ENCODE data around the gene NFATC2.

NFATC2 gene

GRCh38 chr20:51372176-51372803 is 170.2 kb downstream of the NFATC2 start:
- TF ChIP-seq TAF1 (IDR thresholded peaks at IDR 0.05; ENCODE audit: borderline replicate concordance, insufficient read depth, low read length) = no peak
- TF ChIP-seq POLR2AphosphoS5 (IDR thresholded peaks at IDR 0.05; ENCODE audit: low read depth, low read length) = no peak
- no peak for TF ChIP-seq SIN3A (IDR thresholded peaks at IDR 0.05; ENCODE audit: borderline replicate concordance, insufficient read depth, low read length)
- TF ChIP-seq, protein P1, sequence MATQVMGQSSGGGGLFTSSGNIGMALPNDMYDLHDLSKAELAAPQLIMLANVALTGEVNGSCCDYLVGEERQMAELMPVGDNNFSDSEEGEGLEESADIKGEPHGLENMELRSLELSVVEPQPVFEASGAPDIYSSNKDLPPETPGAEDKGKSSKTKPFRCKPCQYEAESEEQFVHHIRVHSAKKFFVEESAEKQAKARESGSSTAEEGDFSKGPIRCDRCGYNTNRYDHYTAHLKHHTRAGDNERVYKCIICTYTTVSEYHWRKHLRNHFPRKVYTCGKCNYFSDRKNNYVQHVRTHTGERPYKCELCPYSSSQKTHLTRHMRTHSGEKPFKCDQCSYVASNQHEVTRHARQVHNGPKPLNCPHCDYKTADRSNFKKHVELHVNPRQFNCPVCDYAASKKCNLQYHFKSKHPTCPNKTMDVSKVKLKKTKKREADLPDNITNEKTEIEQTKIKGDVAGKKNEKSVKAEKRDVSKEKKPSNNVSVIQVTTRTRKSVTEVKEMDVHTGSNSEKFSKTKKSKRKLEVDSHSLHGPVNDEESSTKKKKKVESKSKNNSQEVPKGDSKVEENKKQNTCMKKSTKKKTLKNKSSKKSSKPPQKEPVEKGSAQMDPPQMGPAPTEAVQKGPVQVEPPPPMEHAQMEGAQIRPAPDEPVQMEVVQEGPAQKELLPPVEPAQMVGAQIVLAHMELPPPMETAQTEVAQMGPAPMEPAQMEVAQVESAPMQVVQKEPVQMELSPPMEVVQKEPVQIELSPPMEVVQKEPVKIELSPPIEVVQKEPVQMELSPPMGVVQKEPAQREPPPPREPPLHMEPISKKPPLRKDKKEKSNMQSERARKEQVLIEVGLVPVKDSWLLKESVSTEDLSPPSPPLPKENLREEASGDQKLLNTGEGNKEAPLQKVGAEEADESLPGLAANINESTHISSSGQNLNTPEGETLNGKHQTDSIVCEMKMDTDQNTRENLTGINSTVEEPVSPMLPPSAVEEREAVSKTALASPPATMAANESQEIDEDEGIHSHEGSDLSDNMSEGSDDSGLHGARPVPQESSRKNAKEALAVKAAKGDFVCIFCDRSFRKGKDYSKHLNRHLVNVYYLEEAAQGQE (IDR thresholded peaks at IDR 0.05; ENCODE audit: insufficient read depth in 1 of 2, low read depth in 2 of 2, low read length in 2 of 2) = no peak
- no peak for TF ChIP-seq FOXP2 (optimal IDR thresholded peaks at IDR 0.05; ENCODE audit: borderline replicate concordance, extremely low read depth, extremely low read length, insufficient read depth)

GRCh38 chr20:51371720-51372119 is 170.8 kb downstream of the NFATC2 start:
- no peak for TF ChIP-seq FOXP2 (optimal IDR thresholded peaks at IDR 0.05; ENCODE audit: borderline replicate concordance, extremely low read depth, extremely low read length, insufficient read depth)
- TF ChIP-seq, protein P1 (IDR thresholded peaks at IDR 0.05; ENCODE audit: insufficient read depth in 1 of 2, low read depth in 2 of 2, low read length in 2 of 2) = no peak
- no peak for TF ChIP-seq SIN3A (IDR thresholded peaks at IDR 0.05; ENCODE audit: borderline replicate concordance, insufficient read depth, low read length)

DNA sequence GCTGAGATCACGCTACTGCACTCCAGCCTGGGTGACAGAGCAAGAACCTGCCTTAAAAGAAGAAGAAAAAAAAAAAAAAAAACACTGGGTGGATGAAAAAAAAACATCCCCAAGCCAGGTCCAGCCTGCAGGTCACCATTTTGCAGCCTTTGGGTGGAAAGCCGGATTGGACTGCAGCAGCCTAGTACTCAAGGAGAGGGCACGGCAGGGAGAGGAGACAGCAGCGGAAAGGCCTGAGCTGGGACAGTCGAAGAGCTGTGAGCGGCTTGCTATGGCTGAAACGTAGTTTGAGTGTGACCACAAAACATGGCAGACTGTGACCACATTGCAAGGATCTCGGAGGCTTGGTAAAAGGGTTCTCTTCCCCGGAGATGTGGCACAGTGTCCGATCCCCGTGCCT is 173.0 kb downstream of the NFATC2 start:
- TF ChIP-seq POLR2AphosphoS5 (IDR thresholded peaks at IDR 0.05; ENCODE audit: low read depth, low read length) (no peak), TAF1 (IDR thresholded peaks at IDR 0.05; ENCODE audit: borderline replicate concordance, insufficient read depth, low read length) (no peak), SIN3A (IDR thresholded peaks at IDR 0.05; ENCODE audit: borderline replicate concordance, insufficient read depth, low read length) (no peak), FOXP2 (optimal IDR thresholded peaks at IDR 0.05; ENCODE audit: borderline replicate concordance, extremely low read depth, extremely low read length, insufficient read depth) (no peak)
- TF ChIP-seq, protein P1 (IDR thresholded peaks at IDR 0.05; ENCODE audit: insufficient read depth in 1 of 2, low read depth in 2 of 2, low read length in 2 of 2) = no peak

DNA sequence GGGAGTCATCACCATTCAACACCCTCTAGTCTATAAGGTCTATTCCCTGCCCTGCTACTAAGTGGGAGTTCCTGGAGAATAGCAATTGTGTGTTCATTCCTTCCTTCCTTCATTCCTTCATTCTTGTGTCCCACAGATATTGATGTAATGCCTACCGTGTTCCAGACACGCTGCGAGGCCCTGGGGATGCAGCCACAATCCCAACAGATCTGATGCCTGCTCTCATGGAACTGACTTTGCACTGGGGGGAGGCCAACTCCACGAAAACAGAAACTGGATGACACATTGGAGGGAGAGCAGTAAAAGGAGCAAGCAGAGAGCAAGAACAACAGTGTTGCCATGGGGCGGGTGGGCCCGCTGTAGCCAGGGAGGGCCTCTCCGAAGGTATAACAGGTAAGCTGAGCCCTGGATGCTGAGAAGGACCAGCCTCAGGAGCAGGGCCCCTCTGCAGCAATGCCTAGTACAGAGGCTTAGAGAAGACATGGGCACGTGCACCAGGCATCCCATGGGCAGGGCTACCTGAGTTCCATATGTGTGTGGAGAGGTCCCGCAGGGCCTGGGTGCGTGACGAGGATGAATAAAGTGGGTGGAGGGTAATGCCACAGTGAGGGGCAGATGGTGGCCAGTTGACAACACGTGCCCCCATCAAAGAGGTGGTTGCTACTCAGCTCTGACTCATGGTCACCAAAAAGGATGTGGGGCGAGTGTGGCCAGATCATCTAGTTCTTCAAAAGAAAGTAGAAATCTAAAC is 173.9 kb downstream of the NFATC2 start:
- TF ChIP-seq FOXP2 (optimal IDR thresholded peaks at IDR 0.05; ENCODE audit: borderline replicate concordance, extremely low read depth, extremely low read length, insufficient read depth) (no peak), POLR2AphosphoS5 (IDR thresholded peaks at IDR 0.05; ENCODE audit: low read depth, low read length) (no peak), SIN3A (IDR thresholded peaks at IDR 0.05; ENCODE audit: borderline replicate concordance, insufficient read depth, low read length) (no peak), TAF1 (IDR thresholded peaks at IDR 0.05; ENCODE audit: borderline replicate concordance, insufficient read depth, low read length) (no peak)
- TF ChIP-seq, protein P1 (IDR thresholded peaks at IDR 0.05; ENCODE audit: insufficient read depth in 1 of 2, low read depth in 2 of 2, low read length in 2 of 2) = no peak

All from PFSK-1 (cell line).